Astrocyte (in vitro differentiated cells and primary cell): ENCODE results near the gene UQCR10. TPM values are rescaled to one million over a fixed set of nuclear protein-coding genes. Genes with fewer than 3 reads are reported as not detected.

Experiments used
- DNase-seq: peaks from one replicate; pipeline ENCODE4 v3.0.0-alpha.2; 2010; ENCODE audit warnings: low read depth
- FAIRE-seq: peaks from 2 replicates; lab custom pipeline; 2011; peaks lifted over from hg19 to GRCh38; lab: Jason Lieb, UNC
- H2AFZ ChIP-seq: 2 replicates; pipeline ENCODE4 v1.6.0; 2012; ENCODE audit warnings: low read depth, low read length, inconsistent platforms
- H3K27ac ChIP-seq: 2 replicates; pipeline ENCODE4 v1.5.1; 2011; ENCODE audit warnings: low read depth, low read length, inconsistent platforms
- H3K27me3 ChIP-seq: 2 replicates; pipeline ENCODE4 v1.6.0; 2011; ENCODE audit warnings: low read length, inconsistent platforms; ENCODE audit not compliant: insufficient read depth
- H3K36me3 ChIP-seq: 2 replicates; pipeline ENCODE4 v1.5.1; 2011; ENCODE audit warnings: low read length, inconsistent platforms; ENCODE audit not compliant: insufficient read depth
- H3K4me1 ChIP-seq: 2 replicates; pipeline ENCODE4 v1.5.1; 2011; ENCODE audit warnings: low read length, inconsistent platforms; ENCODE audit not compliant: insufficient read depth
- H3K4me2 ChIP-seq: 2 replicates; pipeline ENCODE4 v1.6.0; 2012; ENCODE audit warnings: low read length, inconsistent platforms
- H3K4me3 ChIP-seq: 2 replicates; pipeline ENCODE4 v1.5.1; 2011; ENCODE audit warnings: low read depth, mild to moderate bottlenecking, low read length, inconsistent platforms; ENCODE audit not compliant: insufficient read depth
- H3K79me2 ChIP-seq: 2 replicates; pipeline ENCODE4 v1.6.0; 2012; ENCODE audit warnings: mild to moderate bottlenecking, low read length, inconsistent platforms; ENCODE audit not compliant: insufficient read depth
- H3K9ac ChIP-seq: 2 replicates; pipeline ENCODE4 v1.6.0; 2012; ENCODE audit warnings: mild to moderate bottlenecking, low read length, inconsistent platforms
- H3K9me3 ChIP-seq: 2 replicates; pipeline ENCODE4 v1.5.1; 2012; ENCODE audit warnings: low read depth, mild to moderate bottlenecking, low read length, inconsistent platforms; ENCODE audit not compliant: insufficient read depth
- H4K20me1 ChIP-seq: 2 replicates; pipeline ENCODE4 v1.6.0; 2012; ENCODE audit warnings: low read length, inconsistent platforms; ENCODE audit not compliant: insufficient read depth
- H3K27ac Mint-ChIP-seq: one replicate; pipeline ENCODE4 v1.8.0; 2021; ENCODE audit warnings: mild to moderate bottlenecking, mixed read lengths; ENCODE audit not compliant: unreplicated experiment
- H3K27me3 Mint-ChIP-seq: one replicate; pipeline ENCODE4 v1.8.0; 2021; ENCODE audit warnings: low read depth, mixed read lengths; ENCODE audit not compliant: unreplicated experiment
- H3K36me3 Mint-ChIP-seq: one replicate; pipeline ENCODE4 v1.8.0; 2021; ENCODE audit warnings: low read depth, mixed read lengths; ENCODE audit not compliant: unreplicated experiment
- H3K4me1 Mint-ChIP-seq: one replicate; pipeline ENCODE4 v1.8.0; 2021; ENCODE audit warnings: low read depth, mixed read lengths; ENCODE audit not compliant: unreplicated experiment
- H3K4me3 Mint-ChIP-seq: one replicate; pipeline ENCODE4 v1.8.0; 2021; ENCODE audit warnings: mild to moderate bottlenecking, moderate library complexity, mixed read lengths; ENCODE audit not compliant: unreplicated experiment
- H3K9me3 Mint-ChIP-seq: one replicate; pipeline ENCODE4 v1.8.0; 2021; ENCODE audit warnings: mild to moderate bottlenecking, mixed read lengths; ENCODE audit not compliant: unreplicated experiment
- CTCF ChIP-seq: IDR thresholded peaks from 2 replicates; pipeline ENCODE4 v1.5.1; 2011; ENCODE audit warnings: low read depth, mild to moderate bottlenecking, inconsistent platforms, low read length, moderate library complexity; ENCODE audit not compliant: insufficient read depth
- EZH2 ChIP-seq: IDR thresholded peaks from 2 replicates; pipeline ENCODE4 v1.6.1; 2012; ENCODE audit warnings: mild to moderate bottlenecking, low read length, inconsistent platforms; ENCODE audit not compliant: insufficient read depth
- total RNA-seq: library from RNA; stranded (reverse); gene quantifications from 2 replicates; pipeline ENCODE4 v1.2.1, GENCODE V29; 2021

UQCR10 gene
- total RNA-seq, 1 donor from 2014 or later: 112 TPM

GRCh38 chr22:29720811-29721323 lies 46.3 kb upstream of the UQCR10 start:
- no peak overlapping the region for H3K27ac ChIP-seq
- Mint-ChIP-seq H3K9me3 (no peaks in the 10 kb centered on the region), H3K27ac (no peak overlapping the region), H3K4me3 (no peak overlapping the region), H3K27me3 (peaks cover 69% of the 10 kb centered on the region), H3K36me3 (no peaks in the 10 kb centered on the region), H3K4me1 (no peaks in the 10 kb centered on the region)
- no peak overlapping the region for H2AFZ ChIP-seq
- peak overlapping the region; percentile 67 for H3K4me2 ChIP-seq
- peak overlapping the region; percentile 28 for H3K4me3 ChIP-seq
- no peaks in the 10 kb centered on the region for H3K9me3 ChIP-seq
- H3K9ac ChIP-seq: no peak overlapping the region
- DNase-seq (no peak), FAIRE-seq (no peak)
- H3K27me3 ChIP-seq: peaks cover 9% of the 10 kb centered on the region
- peaks cover 8% of the 10 kb centered on the region for H3K4me1 ChIP-seq
- no peaks in the 10 kb centered on the region for H3K36me3 ChIP-seq
- no peaks in the 10 kb centered on the region for H3K79me2 ChIP-seq
- TF ChIP-seq CTCF (no peak), EZH2 (peak; percentile 99)
- peaks cover 8% of the 10 kb centered on the region for H4K20me1 ChIP-seq

- peaks cover 5% of the 10 kb centered on the region for H4K20me1 ChIP-seq
- H3K9ac ChIP-seq: no peak overlapping the region
- H3K4me1 ChIP-seq: peaks cover 13% of the 10 kb centered on the region
- no peak for FAIRE-seq
- H2AFZ ChIP-seq: no peak overlapping the region
- H3K4me3 Mint-ChIP-seq: no peak overlapping the region
- no peak overlapping the region for H3K4me3 ChIP-seq
- no peaks in the 10 kb centered on the region for H3K9me3 ChIP-seq
- peak overlapping the region; percentile 5 for H3K4me2 ChIP-seq
- peaks cover 61% of the 10 kb centered on the region for H3K27me3 Mint-ChIP-seq
- no peaks in the 10 kb centered on the region for H3K36me3 Mint-ChIP-seq
- no peak overlapping the region for H3K27ac Mint-ChIP-seq
- DNase-seq: no peak
- no peaks in the 10 kb centered on the region for H3K79me2 ChIP-seq
- no peaks in the 10 kb centered on the region for H3K36me3 ChIP-seq
- H3K27ac ChIP-seq: no peak overlapping the region
- H3K4me1 Mint-ChIP-seq: no peaks in the 10 kb centered on the region
- TF ChIP-seq CTCF (no peak), EZH2 (no peak)
- peaks cover 9% of the 10 kb centered on the region for H3K27me3 ChIP-seq
- no peaks in the 10 kb centered on the region for H3K9me3 Mint-ChIP-seq
Measured at GRCh38 chr22:29722151-29722550, 45.0 kb upstream of the UQCR10 start.

GRCh38 chr22:29722587-29722986 lies 44.6 kb upstream of the UQCR10 start:
- peaks cover 5% of the 10 kb centered on the region for H4K20me1 ChIP-seq
- H3K79me2 ChIP-seq: no peaks in the 10 kb centered on the region
- peaks cover 8% of the 10 kb centered on the region for H3K27me3 ChIP-seq
- H2AFZ ChIP-seq: no peak overlapping the region
- no peaks in the 10 kb centered on the region for H3K4me1 Mint-ChIP-seq
- no peak overlapping the region for H3K4me3 ChIP-seq
- H3K9me3 ChIP-seq: no peaks in the 10 kb centered on the region
- TF ChIP-seq EZH2 (no peak), CTCF (no peak)
- no peak overlapping the region for H3K9ac ChIP-seq
- DNase-seq (no peak), FAIRE-seq (no peak)
- H3K4me1 ChIP-seq: peaks cover 13% of the 10 kb centered on the region
- no peaks in the 10 kb centered on the region for H3K36me3 ChIP-seq
- no peaks in the 10 kb centered on the region for H3K9me3 Mint-ChIP-seq
- H3K4me3 Mint-ChIP-seq: no peak overlapping the region
- H3K36me3 Mint-ChIP-seq: no peaks in the 10 kb centered on the region
- no peak overlapping the region for H3K4me2 ChIP-seq
- H3K27ac ChIP-seq: no peak overlapping the region
- peaks cover 57% of the 10 kb centered on the region for H3K27me3 Mint-ChIP-seq
- no peak overlapping the region for H3K27ac Mint-ChIP-seq
